Activated CD8-positive, alpha-beta memory T cell treated with anti-CD3 and anti-CD28 coated beads for 1 hour (primary cell): ENCODE data around the gene ACVRL1.

Experiments used
- DNase-seq, 2 donors: peaks; one replicate each; pipeline ENCODE4 v3.0.0-alpha.2; 2020; ENCODE audit warnings: low read depth in 1 of 2; ENCODE audit errors: extremely low read depth in 1 of 2

Gene ACVRL1

DNA sequence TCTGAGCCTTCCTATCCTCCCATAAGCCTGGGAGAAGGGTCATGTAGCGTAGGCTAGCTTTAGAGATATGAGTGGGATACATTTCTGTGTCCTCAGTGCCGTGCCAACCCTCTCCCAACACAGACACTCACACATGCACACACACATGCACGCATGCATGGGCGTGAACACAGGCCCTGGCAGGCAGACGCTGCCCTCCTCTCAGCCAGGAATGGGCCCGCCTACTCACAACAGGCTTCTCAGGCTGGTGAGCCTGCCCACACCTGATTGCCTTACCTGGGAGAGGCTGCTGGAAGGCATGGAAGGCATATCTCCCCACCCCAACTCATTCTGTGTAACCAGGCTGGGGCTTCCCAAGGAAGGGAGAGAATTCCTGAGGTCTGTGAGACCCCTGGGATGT, 31.4 kb downstream of the ACVRL1 start:
- DNase-seq = no peak

GRCh38 chr12:51941011-51941581, 33.8 kb downstream of the ACVRL1 start:
- DNase-seq = no peak

GRCh38 chr12:51941604-51942003, 34.3 kb downstream of the ACVRL1 start:
- DNase-seq = no peak

DNA sequence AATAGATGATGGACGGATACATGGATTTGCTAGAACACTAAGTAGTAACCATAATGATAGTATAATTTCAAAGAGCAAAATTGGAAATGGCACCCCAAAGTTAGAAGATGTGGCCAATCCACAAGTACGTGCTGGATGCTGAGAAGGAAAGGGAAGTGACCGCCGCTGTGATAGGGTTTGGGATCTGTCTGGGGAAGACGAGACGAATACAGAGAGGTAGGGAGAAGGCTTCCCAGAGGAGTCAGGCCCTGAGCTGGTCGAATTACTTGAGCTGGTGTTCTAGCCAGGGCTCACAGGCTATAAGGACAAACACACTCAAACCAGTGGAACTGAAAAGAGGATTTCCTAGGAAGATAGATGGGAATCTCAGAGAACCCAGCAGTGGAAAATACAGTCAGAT, 34.8 kb downstream of the ACVRL1 start:
- no peak for DNase-seq

DNA sequence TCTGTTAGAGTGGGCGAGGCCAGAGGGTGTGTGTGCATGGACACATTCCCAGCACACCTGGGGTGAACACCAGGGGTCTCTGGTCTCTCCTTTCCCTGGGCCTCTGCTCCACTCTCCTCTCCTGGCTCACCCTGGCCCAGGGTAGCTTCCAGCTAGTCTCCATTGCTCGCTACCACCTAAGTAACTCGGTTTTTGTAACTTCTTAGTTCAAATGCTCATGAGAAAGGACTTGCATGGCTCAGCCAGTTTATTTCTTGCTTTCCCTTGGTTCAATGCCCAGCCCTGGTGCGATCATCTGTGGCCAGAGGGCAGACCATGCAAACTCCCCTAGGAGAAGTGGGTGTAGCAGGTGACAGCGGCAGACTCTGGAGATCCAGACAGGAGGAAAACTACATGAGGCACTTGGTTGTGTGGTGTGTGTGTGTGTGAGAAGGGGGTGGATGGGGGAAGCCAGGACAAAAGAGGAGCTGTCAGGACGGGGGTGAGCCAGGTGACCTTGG, 35.2 kb downstream of the ACVRL1 start:
- no peak for DNase-seq

DNA sequence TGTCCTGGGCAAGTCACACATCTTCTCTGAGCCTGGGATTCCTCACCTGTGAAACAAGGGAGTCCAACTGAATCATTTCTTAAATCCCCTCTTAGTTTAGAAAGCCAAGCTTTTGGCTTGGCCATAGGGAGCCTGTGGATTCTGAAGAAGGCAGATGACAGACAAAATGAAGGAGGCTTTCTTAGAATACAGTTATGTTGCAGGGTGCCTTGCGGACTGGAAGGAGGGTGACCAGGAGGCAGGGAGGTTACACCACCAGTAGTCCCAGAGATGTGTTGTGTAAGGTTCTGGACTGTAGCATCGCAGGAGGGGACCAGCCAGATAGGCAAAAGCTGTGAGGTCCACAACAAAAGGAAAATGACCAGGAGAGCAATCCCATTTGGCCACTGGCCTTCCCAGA, 36.0 kb downstream of the ACVRL1 start:
- no peak for DNase-seq

- DNase-seq = no peak
These were observed 37.4 kb downstream of the ACVRL1 start for GRCh38 chr12:51944608-51945233.

DNA sequence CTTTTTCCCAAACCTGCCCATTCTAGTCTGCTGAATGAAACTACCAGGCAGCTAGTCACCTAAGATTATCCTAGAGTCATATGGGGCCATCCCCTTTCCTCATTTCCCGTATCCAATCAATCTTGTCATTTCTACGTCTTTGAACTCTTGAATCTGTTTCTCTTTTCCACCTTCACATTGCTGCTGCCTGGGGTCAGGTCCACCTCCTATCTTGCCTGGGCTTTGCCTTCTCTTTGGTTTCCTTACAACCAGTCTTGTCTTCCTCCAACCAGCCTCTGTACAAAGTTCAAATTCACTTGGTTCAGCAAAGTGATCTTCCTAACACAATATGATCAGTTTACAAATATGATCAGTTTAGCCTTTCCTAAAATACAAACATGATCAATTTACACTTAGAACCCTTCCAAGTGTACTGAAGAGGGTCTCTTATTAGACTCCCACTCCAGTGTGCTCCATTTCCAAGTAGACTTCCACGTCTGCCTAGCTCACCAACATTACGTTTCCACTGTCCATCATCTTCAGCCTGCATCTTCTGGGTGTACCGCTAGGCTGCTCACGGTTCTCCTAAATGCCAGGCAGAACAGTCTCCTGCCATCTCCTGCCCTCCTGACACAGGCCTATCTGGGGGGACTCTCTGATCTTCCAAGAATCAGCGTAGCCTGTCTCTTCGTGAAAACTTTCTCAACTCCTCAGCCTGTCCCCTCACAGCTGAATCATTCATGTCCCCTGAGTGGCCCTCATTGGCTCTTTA, 40.1 kb downstream of the ACVRL1 start:
- no peak for DNase-seq

GRCh38 chr12:51948066-51948465, 40.8 kb downstream of the ACVRL1 start:
- no peak for DNase-seq

DNA sequence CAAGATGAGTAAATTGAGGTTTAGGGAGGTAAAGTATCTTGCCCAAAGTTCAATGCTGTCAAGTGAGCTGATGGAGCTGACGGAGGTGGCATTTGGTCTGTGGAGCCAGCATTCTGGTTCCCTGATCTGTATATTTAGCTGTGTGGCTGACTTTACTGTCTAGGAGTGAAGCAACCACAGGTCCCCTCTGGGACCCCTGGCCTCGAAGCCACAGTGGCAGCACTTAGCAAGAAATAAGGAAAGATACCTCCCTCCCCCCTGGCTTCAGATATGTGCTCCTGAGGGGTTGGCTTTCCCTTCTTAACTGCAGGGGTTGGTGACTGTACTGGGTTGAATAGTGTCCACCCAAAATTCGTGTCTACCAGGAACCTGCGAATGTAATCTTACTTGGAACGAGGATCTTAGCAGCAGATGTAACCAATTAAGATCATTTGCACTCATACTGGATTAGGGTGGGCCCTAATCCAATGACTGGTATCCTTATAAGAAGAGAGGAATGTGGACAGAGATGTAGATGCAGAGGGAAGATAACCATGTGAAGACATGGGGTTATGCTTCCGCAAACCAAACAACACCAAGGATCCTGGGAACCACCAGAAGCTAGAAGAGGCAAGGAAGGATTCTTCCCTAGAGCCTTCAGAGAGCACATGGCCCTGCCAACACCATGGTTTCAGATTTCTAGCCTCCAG, 42.2 kb downstream of the ACVRL1 start:
- no peak for DNase-seq

DNA sequence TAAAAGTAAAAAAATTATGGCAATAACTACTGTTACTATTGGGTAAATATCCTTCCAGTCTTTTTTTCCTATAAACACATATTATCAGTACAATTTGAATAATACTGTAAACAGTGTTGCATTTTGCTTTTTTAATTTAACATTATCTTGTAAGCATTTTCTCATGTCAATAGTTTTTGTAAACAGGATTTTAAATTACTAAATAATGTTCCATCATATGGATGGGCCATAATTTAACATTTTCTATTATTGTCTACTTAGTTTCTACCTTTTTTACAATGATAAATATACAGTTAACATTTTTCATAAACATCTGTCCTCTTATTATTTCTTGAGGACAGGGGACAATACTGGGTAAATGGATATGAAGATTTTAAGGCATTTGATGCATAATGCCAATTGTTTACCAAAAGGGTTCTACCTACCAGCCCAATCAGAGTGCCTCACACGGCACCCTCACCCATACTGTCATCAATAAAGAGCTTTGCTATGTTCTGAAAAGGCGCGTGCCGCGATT, 43.4 kb downstream of the ACVRL1 start:
- no peak for DNase-seq

GRCh38 chr12:51951199-51951842, 44.0 kb downstream of the ACVRL1 start, which contains the start of gene ACVR1B:
Gene ACVR1B, plus strand, starts transcription at chr12:51951699. Its CDS starts 45 bp downstream, at chr12:51951744.
- DNase-seq = peak; percentile 73 to 81

GRCh38 chr12:51951843-51952722, 44.8 kb downstream of the ACVRL1 start:
- DNase-seq = no peak

DNA sequence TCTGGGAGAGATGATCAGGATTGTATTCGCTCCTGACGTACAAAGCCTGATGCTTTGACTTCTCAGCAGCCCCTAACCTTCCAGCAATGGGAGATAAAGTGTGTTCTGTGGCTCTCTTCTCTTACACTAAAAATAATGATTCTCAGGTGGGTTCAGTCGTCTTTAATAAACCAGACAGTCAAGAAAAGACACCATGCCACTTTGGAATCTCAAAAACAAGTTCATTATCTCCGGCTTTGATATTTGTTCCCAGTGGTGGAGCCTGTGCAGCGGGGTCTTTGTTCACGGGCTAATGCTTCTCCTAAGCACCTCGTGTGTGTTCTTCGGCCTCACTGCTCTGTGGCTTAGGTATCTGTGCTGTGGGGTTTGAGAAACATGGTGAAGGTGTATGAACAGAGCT, 45.8 kb downstream of the ACVRL1 start:
- DNase-seq = no peak

GRCh38 chr12:51953864-51954263, 46.6 kb downstream of the ACVRL1 start:
- no peak for DNase-seq

- no peak for DNase-seq
These were observed 47.5 kb downstream of the ACVRL1 start for GRCh38 chr12:51954561-51955361.

DNA sequence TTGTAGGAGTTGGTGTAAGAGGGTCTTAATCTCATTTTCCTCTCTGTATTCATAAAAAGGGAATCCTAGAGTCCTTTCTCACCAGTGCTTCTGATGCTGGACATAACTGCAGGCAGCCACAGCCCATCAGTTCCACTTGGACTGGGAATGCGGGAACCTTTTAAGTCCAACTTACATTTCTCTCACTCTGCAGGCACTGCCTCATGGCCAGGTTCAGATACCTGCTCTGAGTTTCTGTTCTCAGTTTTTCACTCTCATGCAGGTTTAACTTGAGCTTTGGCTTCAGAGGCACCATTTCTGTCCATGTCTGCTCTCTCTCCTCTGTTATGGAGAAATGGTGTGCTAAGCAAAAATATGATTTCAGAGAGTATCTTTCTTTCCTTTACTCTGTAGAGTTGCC, 48.4 kb downstream of the ACVRL1 start:
- DNase-seq = no peak

GRCh38 chr12:51958542-51958941, 51.2 kb downstream of the ACVRL1 start:
- DNase-seq = no peak

DNA sequence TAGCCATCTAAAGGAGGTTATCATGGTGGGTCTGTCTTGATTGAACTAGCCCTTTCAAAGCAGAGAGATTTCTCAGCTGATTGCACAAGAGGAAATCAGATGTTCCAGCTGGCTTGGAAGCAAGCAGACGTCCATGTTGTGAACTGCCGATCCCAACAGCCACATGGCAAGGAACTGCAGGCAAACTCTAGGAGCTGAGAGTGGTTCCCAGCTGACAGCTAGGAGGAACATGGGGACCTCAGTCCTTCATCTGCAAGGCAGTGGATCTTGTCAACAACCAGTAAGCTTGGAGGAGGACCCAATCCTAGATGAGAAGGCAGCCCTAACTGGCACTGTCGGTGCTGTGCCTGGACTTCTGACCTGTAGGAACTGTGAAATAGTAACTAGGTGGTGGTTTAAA, 51.9 kb downstream of the ACVRL1 start:
- DNase-seq = no peak
